Omental fat pad (tissue), 4 donors: ENCODE data around the gene PDE4D. TPM values are rescaled to one million over a fixed set of nuclear protein-coding genes. Genes with fewer than 3 reads are reported as not detected.

Experiments
- ATAC-seq: fragments of 150-250 bp; one replicate; pipeline ENCODE4 v1.9.1; 2016; ENCODE audit warnings: mild to moderate bottlenecking, moderate library complexity; ENCODE audit not compliant: low FRiP score
- DNase-seq: peaks from one replicate; pipeline ENCODE4 v3.0.0-alpha.2; 2019; ENCODE audit warnings: low spot score
- CTCF ChIP-seq, 3 donors: fragments of 450-650 bp; IDR thresholded peaks; one replicate each; pipeline ENCODE4 v1.5.1; 2016 to 2017; ENCODE audit warnings: antibody characterized with exemption in 3 of 3, mild to moderate bottlenecking in 3 of 3, moderate library complexity in 2 of 3
- total RNA-seq, 4 donors: library from RNA; depleted of rRNA; stranded (reverse); fragments of >200 nt; gene quantifications; one replicate each; pipeline ENCODE4 v1.1.0, GENCODE V29; 2016

PDE4D gene
- total RNA-seq, 4 donors from 2014 or later: 32.5 to 94.8 (median 43.2) TPM

GRCh38 chr5:59703789-59704188 lies 189.7 kb downstream of the PDE4D start:
- DNase-seq (no peak), ATAC-seq (no peak)
- TF ChIP-seq CTCF (IDR thresholded peaks at IDR 0.05): no peak

GRCh38 chr5:59698207-59699178 lies 195.0 kb downstream of the PDE4D start:
- no peak for TF ChIP-seq CTCF (IDR thresholded peaks at IDR 0.05)
- ATAC-seq (no peak), DNase-seq (no peak)

GRCh38 chr5:59694411-59694810 lies 199.1 kb downstream of the PDE4D start:
- DNase-seq: no peak
- no peak for ATAC-seq
- no peak for TF ChIP-seq CTCF (IDR thresholded peaks at IDR 0.05)

- DNase-seq (no peak), ATAC-seq (no peak)
- no peak for TF ChIP-seq CTCF (IDR thresholded peaks at IDR 0.05)
Measured at GRCh38 chr5:59693492-59694309, 199.8 kb downstream of the PDE4D start.

- DNase-seq: no peak
- no peak for TF ChIP-seq CTCF (IDR thresholded peaks at IDR 0.05)
- ATAC-seq: no peak
Measured at GRCh38 chr5:59685793-59686192, 207.7 kb downstream of the PDE4D start.

GRCh38 chr5:59685191-59685530 lies 208.4 kb downstream of the PDE4D start:
- DNase-seq (no peak), ATAC-seq (peak; percentile 23)
- no peak for TF ChIP-seq CTCF (IDR thresholded peaks at IDR 0.05)
